SK-N-SH (cell line): ENCODE data around the gene ABR. TPM values are rescaled to one million over a fixed set of nuclear protein-coding genes. Genes with fewer than 3 reads are reported as not detected.

Source experiments
- CTCF ChIA-PET: fragments of 300-600, 350-600 bp; formaldehyde crosslinking; extraction: SDS; loops from one replicate; lab custom pipeline; 2021; lab: Yijun Ruan, JAX
- POLR2A ChIA-PET: fragments of 350-600 bp; sonication (Branson Sonifier 250); formaldehyde crosslinking; extraction: SDS; loops from one replicate; lab custom pipeline; 2020; ENCODE audit warnings: antibody characterized with exemption, inconsistent platforms; lab: Yijun Ruan, JAX
- DNase-seq: peaks from one replicate; pipeline ENCODE4 v3.0.0; 2012
- H2AFZ ChIP-seq: fragments of 200-600 bp; sonication (generic); 2 replicates; pipeline ENCODE4 v1.8.1; 2016; ENCODE audit warnings: antibody characterized with exemption, mild to moderate bottlenecking, low read depth
- H3F3A ChIP-seq: fragments of 200-600 bp; sonication (generic); replicated peaks from 2 replicates; pipeline ENCODE3; 2016; ENCODE audit warnings: antibody characterized with exemption, mild to moderate bottlenecking; ENCODE audit not compliant: insufficient read depth
- H3K27ac ChIP-seq, 2 experiments: fragments of 200-500 bp in 1 of 2; fragments of 200-600 bp in 1 of 2; sonication (Bioruptor generic) in 1 of 2; sonication (generic), shearing (Covaris generic) in 1 of 2; 2 replicates each; pipeline versions ENCODE4 v1.5.1 to v1.6.1; 2014 to 2016; ENCODE audit warnings: low read depth in 2 of 2, inconsistent platforms in 1 of 2, low read length in 1 of 2, mild to moderate bottlenecking in 1 of 2, mixed read lengths in 1 of 2
- H3K27me3 ChIP-seq: fragments of 200-600 bp; sonication (generic), shearing (Covaris generic); 2 replicates; pipeline ENCODE4 v1.6.1; 2016; ENCODE audit warnings: mixed run types; ENCODE audit not compliant: insufficient read depth
- H3K36me3 ChIP-seq, 2 experiments: fragments of 200-500 bp in 1 of 2; fragments of 200-600 bp in 1 of 2; sonication (Bioruptor generic) in 1 of 2; sonication (generic) in 1 of 2; replicated peaks in 1 of 2; 2 replicates each; pipeline versions ENCODE3 to v1.5.1; 2014 to 2016; ENCODE audit warnings: low read length in 1 of 2, mild to moderate bottlenecking in 1 of 2; ENCODE audit not compliant: insufficient read depth in 2 of 2, control insufficient read depth in 1 of 2
- H3K4me1 ChIP-seq, 2 experiments: fragments of 200-500 bp in 1 of 2; fragments of 200-600 bp in 1 of 2; sonication (Bioruptor generic) in 1 of 2; sonication (generic), shearing (Covaris generic) in 1 of 2; 2 replicates each; pipeline versions ENCODE4 v1.5.1 to v1.6.1; 2014 to 2016; ENCODE audit warnings: low read depth in 1 of 2, low read length in 1 of 2, mixed run types in 1 of 2; ENCODE audit not compliant: insufficient read depth in 2 of 2, control insufficient read depth in 1 of 2
- H3K4me2 ChIP-seq: fragments of 200-600 bp; sonication (generic), shearing (Covaris generic); 2 replicates; pipeline ENCODE4 v1.6.1; 2017; ENCODE audit warnings: mixed run types
- H3K4me3 ChIP-seq, 2 experiments: fragments of 200-500 bp in 1 of 2; fragments of 200-600 bp in 1 of 2; sonication (Bioruptor generic) in 1 of 2; sonication (generic), shearing (Covaris generic) in 1 of 2; 2 replicates each; pipeline versions ENCODE4 v1.5.1 to v1.8.1; 2014 to 2016; ENCODE audit warnings: low read depth in 2 of 2, inconsistent platforms in 1 of 2, low read length in 1 of 2, mild to moderate bottlenecking in 1 of 2, mixed read lengths in 1 of 2, moderate library complexity in 1 of 2
- H3K79me2 ChIP-seq: fragments of 200-600 bp; sonication (generic); 2 replicates; pipeline ENCODE4 v1.8.1; 2017; ENCODE audit warnings: mild to moderate bottlenecking; ENCODE audit not compliant: insufficient read depth
- H3K9ac ChIP-seq: fragments of 200-600 bp; sonication (generic); 2 replicates; pipeline ENCODE4 v1.6.1; 2017; ENCODE audit warnings: mixed run types
- H3K9me2 ChIP-seq: fragments of 200-600 bp; sonication (generic); 2 replicates; pipeline ENCODE4 v1.6.1; 2017; ENCODE audit warnings: mixed run types
- H3K9me3 ChIP-seq: fragments of 200-600 bp; sonication (generic); 2 replicates; pipeline ENCODE4 v1.6.1; 2017; ENCODE audit warnings: mixed run types, mild to moderate bottlenecking, moderate library complexity
- H4K20me1 ChIP-seq: fragments of 200-600 bp; sonication (generic); 2 replicates; pipeline ENCODE4 v1.6.1; 2017; ENCODE audit warnings: mild to moderate bottlenecking, mixed run types; ENCODE audit not compliant: insufficient read depth
- EZH2phosphoT487 ChIP-seq: fragments of 200-600 bp; sonication (generic); IDR thresholded peaks from 2 replicates; pipeline ENCODE4 v1.6.1; 2017; ENCODE audit warnings: low read depth, mixed run types, mild to moderate bottlenecking, antibody characterized with exemption, moderate library complexity, borderline replicate concordance
- FOXM1 ChIP-seq: IDR thresholded peaks from 2 replicates; pipeline ENCODE4 v1.4.0; 2012; ENCODE audit warnings: low read depth, mild to moderate bottlenecking
- IRF3 ChIP-seq: fragments of 150-350 bp; IDR thresholded peaks from 2 replicates; pipeline ENCODE4 v1.6.1; 2016; ENCODE audit warnings: mild to moderate bottlenecking, low read depth, low read length
- MAX ChIP-seq: IDR thresholded peaks from 2 replicates; pipeline ENCODE4 v1.4.0; 2012; ENCODE audit warnings: low read depth
- NFIC ChIP-seq: IDR thresholded peaks from 2 replicates; pipeline ENCODE4 v1.4.0; 2012; ENCODE audit warnings: borderline replicate concordance
- NRF1 ChIP-seq: IDR thresholded peaks from 2 replicates; pipeline ENCODE4 v1.6.1; 2012; ENCODE audit warnings: low read depth, mild to moderate bottlenecking, low read length
- RAD21 ChIP-seq: IDR thresholded peaks from 2 replicates; pipeline ENCODE4 v1.6.1; 2012; ENCODE audit warnings: mild to moderate bottlenecking, low read length
- RCOR1 ChIP-seq: fragments of 150-350 bp; IDR thresholded peaks from 2 replicates; pipeline ENCODE4 v1.6.1; 2017; ENCODE audit warnings: antibody characterized with exemption, low read length
- RFX5 ChIP-seq: IDR thresholded peaks from 2 replicates; pipeline ENCODE4 v1.6.1; 2012; ENCODE audit warnings: mild to moderate bottlenecking, improper control_type of control experiment, low read length
- SIN3A ChIP-seq: IDR thresholded peaks from 2 replicates; pipeline ENCODE4 v1.6.1; 2012; ENCODE audit warnings: low read depth, mild to moderate bottlenecking, low read length, moderate library complexity, borderline replicate concordance
- SMC3 ChIP-seq: IDR thresholded peaks from 2 replicates; pipeline ENCODE4 v1.6.1; 2012; ENCODE audit warnings: low read depth, low read length, improper control_type of control experiment
- TAF1 ChIP-seq: IDR thresholded peaks from 2 replicates; pipeline ENCODE4 v1.6.1; 2012; ENCODE audit warnings: low read depth, mild to moderate bottlenecking, low read length, moderate library complexity, borderline replicate concordance
- TCF12 ChIP-seq: IDR thresholded peaks from 2 replicates; pipeline ENCODE4 v1.4.0; 2012
- TEAD4 ChIP-seq: IDR thresholded peaks from 2 replicates; pipeline ENCODE4 v1.4.0; 2012; ENCODE audit warnings: mild to moderate bottlenecking, borderline replicate concordance; ENCODE audit not compliant: insufficient read depth
- ZBTB33 ChIP-seq: IDR thresholded peaks from 2 replicates; pipeline ENCODE4 v1.4.0; 2012; ENCODE audit warnings: low read depth, borderline replicate concordance
- WGBS: methylation state at CpG from one replicate; pipeline ENCODE4 v1.1.6; 2017; ENCODE audit warnings: low lambda C conversion rate; 5-methylcytosine and 5-hydroxymethylcytosine counted together
- polyA plus RNA-seq, 3 experiments: library from polyadenylated mRNA; depleted of rRNA; stranded (reverse); fragments of >200 nt; gene quantifications; 2 replicates each; pipeline ENCODE4 v1.2.3, GENCODE V29; 2012

Gene ABR
- polyA plus RNA-seq, 1 of the 3 experiments (the other 2 are of a cell fraction), result 117 TPM

GRCh38 chr17:1180958-1181752, 1.4 kb upstream of the ABR start:
- Histone ChIP-seq H3K36me3 (no peaks in the 10 kb centered on the region), H4K20me1 (0 out of 2 replicates have a peak, but pooled peaks cover 5% of the 10 kb centered on the region), H3K4me1 (peaks cover 0 to 31% of the 10 kb centered on the region in 2 experiments; a peak in 1 of 4 replicates), H2AFZ (no peak overlapping the region), H3K9me3 (no peaks in the 10 kb centered on the region), H3K27ac (no peak overlapping the region), H3F3A (no peaks in the 10 kb centered on the region), H3K9me2 (no peaks in the 10 kb centered on the region), H3K4me2 (no peak overlapping the region), H3K79me2 (no peaks in the 10 kb centered on the region), H3K4me3 (no peak overlapping the region), H3K27me3 (no peaks in the 10 kb centered on the region), H3K9ac (no peak overlapping the region)
- TF ChIP-seq RAD21, result no peak
- no peak for TF ChIP-seq RFX5
- TF ChIP-seq TCF12, result no peak
- no peak for TF ChIP-seq TAF1
- TF ChIP-seq RCOR1, result no peak
- no peak for TF ChIP-seq NRF1
- WGBS, result 90% methylated on average over 18 of the region's 23 CpGs
- DNase-seq, result no peak
- ChIA-PET POLR2A (no interaction called here), CTCF (interaction anchor here (1.2 to 2.5 kb wide), 3 partner anchors 10 to 123 kb away, joined by 4 to 24 read pairs (median 4); no protein-coding TSS in a partner anchor)

GRCh38 chr17:1179112-1179817, 516 bp downstream of the ABR start:
- Histone ChIP-seq H3K9ac (peak overlapping the region; percentile 82), H2AFZ (peak overlapping the region; percentile 70; the same call in 1 of the 2 replicates), H3K79me2 (no peaks in the 10 kb centered on the region)
- WGBS, result 5% methylated on average over 11 of the region's 69 CpGs
- TF ChIP-seq FOXM1 (no peak), TEAD4 (no peak), MAX (no peak), NFIC (no peak), EZH2phosphoT487 (no peak), IRF3 (no peak), SIN3A (no peak), ZBTB33 (no peak), SMC3 (no peak)
- TF ChIP-seq, all 33 proteins: peak for 0
- Histone ChIP-seq H3K36me3 (no peaks in the 10 kb centered on the region), H3F3A (no peaks in the 10 kb centered on the region), H3K4me3 (peak overlapping the region; percentile 75 to 76), H3K9me3 (no peaks in the 10 kb centered on the region), H4K20me1 (0 out of 2 replicates have a peak, but pooled peaks cover 5% of the 10 kb centered on the region), H3K4me1 (peaks cover 0 to 31% of the 10 kb centered on the region in 2 experiments; a peak in 1 of 4 replicates), H3K27ac (peak overlapping the region in 1 of 2 experiments; percentile 48; a peak in 1 of 4 replicates), H3K9me2 (no peaks in the 10 kb centered on the region), H3K27me3 (no peaks in the 10 kb centered on the region), H3K4me2 (peak overlapping the region; percentile 96)
- peak; percentile 87 for DNase-seq
- CTCF ChIA-PET, result interaction anchor here (1.1 to 5.3 kb wide), 5 partner anchors 8 to 153 kb away, joined by 3 to 29 read pairs (median 3); no protein-coding TSS in a partner anchor
- POLR2A ChIA-PET, result no interaction called here
